ENCODE measurements around the gene ZMYND12. TPM values are rescaled to one million over a fixed set of nuclear protein-coding genes. Genes with fewer than 3 reads are reported as not detected.

ZMYND12 gene
- total and polyA plus RNA-seq, 2 of the 4 experiments (the other 2 are of a cell fraction), result under 0.01 to 0.03 TPM

GRCh38 chr1:42432714-42433113 is 23.1 kb downstream of the ZMYND12 start:
- CTCF ChIA-PET, result no interaction called here
- intact Hi-C loops (cut with micrococcal nuclease), result no loop called here
- dilution Hi-C loops (cut with HindIII; ENCODE audit: low sequenced_read_pairs, unreplicated experiment), result no loop called here

More at GRCh38 chr1:42432714-42433113, 23.1 kb downstream of the ZMYND12 start:
- Histone ChIP-seq H4K8ac (ENCODE audit: low read depth in 2 of 2, low read length in 2 of 2) (no peak overlapping the region), H3K4ac (ENCODE audit: low read depth, low read length) (no peak overlapping the region), H2AFZ (replicated peaks; ENCODE audit: low read length, poor library complexity) (no peak overlapping the region), H3K23ac (ENCODE audit: low read depth, low read length) (no peak overlapping the region), H2BK15ac (ENCODE audit: low read depth, low read length) (no peak overlapping the region), H3K4me2 (ENCODE audit: low read depth, low read length) (no peak overlapping the region), H2AK5ac (ENCODE audit: low read depth, low read length) (no peak overlapping the region), H3K4me1 (ENCODE audit: control insufficient read depth, insufficient read depth, low read length) (no peaks in the 10 kb centered on the region), H3K9me1 (ENCODE audit: insufficient read depth, low read length) (no peaks in the 10 kb centered on the region), H3K14ac (replicated peaks; ENCODE audit: low read depth, low read length) (no peak overlapping the region), H3K9me3 (ENCODE audit: control insufficient read depth, insufficient read depth, low read length) (no peaks in the 10 kb centered on the region), H2BK5ac (ENCODE audit: low read depth, low read length, poor library complexity, severe bottlenecking) (no peak overlapping the region), H2BK120ac (ENCODE audit: low read depth, low read length) (no peak overlapping the region), H2BK20ac (ENCODE audit: low read depth, low read length) (no peak overlapping the region), H3K36me3 (ENCODE audit: control insufficient read depth, insufficient read depth, low read length) (no peaks in the 10 kb centered on the region), H3K79me1 (ENCODE audit: low read depth in 1 of 2, low read length in 2 of 2) (no peaks in the 10 kb centered on the region), H3K27me3 (ENCODE audit: control insufficient read depth, insufficient read depth, low read length) (peaks cover 7% of the 10 kb centered on the region), H3K18ac (ENCODE audit: low read depth, low read length) (no peak overlapping the region), H3K27ac (ENCODE audit: insufficient read depth, low read length) (no peak overlapping the region), H2AK9ac (replicated peaks; ENCODE audit: low read depth, low read length, poor library complexity) (no peak overlapping the region), H4K91ac (ENCODE audit: insufficient read depth, low read depth, low read length) (no peak overlapping the region), H4K5ac (ENCODE audit: low read depth, low read length) (no peak overlapping the region), H3K56ac (ENCODE audit: extremely low read depth, insufficient read depth, low read length) (no peak overlapping the region), H3K9ac (ENCODE audit: low read depth, low read length) (no peak overlapping the region), H4K20me1 (ENCODE audit: insufficient read depth, low read length) (no peaks in the 10 kb centered on the region), H3K4me3 (ENCODE audit: insufficient read depth, low read depth, low read length) (no peak overlapping the region)
- ATAC-seq (ENCODE audit: low read depth) (no peak), DNase-seq (no peak)
- TF ChIP-seq POLR2A (IDR thresholded peaks at IDR 0.05; ENCODE audit: low read depth, low read length) (no peak), SMC3 (IDR thresholded peaks at IDR 0.05; ENCODE audit: low read depth, low read length) (no peak), CTCF (conservative IDR thresholded peaks at IDR 0.05; ENCODE audit: low read depth, low read length) (no peak)
- in situ Hi-C loops (cut with MboI; ENCODE audit: low sequenced_read_pairs), result no loop called here
- WGBS, 2 experiments (ENCODE audit: extremely low coverage in 2 of 2, insufficient read length in 1 of 2), result 100% methylated on average over 2 of the region's 4 CpGs; no CpG with 5 or more reads in 1 of the 2 experiments
- BruUV-seq (replicated peaks), result no TSS peak
- POLR2A ChIA-PET (ENCODE audit: unreplicated experiment), result no interaction called here

All from IMR-90 (cell line).